ENCODE measurements around the gene RGS9BP.
"Not testable (repeated sequence)": the region's sequence is repeated elsewhere in the genome, so short reads cannot be mapped to it uniquely, and the experiment has no call there.

Gene RGS9BP

DNA sequence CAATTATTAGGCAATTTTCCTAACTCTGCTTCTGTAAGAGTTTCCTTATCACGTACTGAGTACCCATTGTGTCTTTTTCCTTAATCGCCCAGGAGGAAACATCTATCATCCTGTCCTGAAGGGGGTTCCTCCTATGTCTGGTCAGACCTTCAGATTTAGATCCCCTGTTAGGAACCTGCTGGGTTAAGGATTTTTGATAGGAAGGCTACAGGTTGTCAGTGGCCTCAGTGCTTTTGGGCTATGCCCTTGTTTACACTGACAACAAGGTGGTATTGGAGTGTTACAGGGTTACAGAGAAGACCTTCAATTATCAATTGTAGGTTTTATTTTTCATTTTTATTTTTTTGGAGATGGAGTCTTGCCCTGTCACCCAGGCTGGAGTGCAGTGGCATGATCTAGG is 19.2 kb downstream of the RGS9BP start:
- H3K4me1 ChIP-seq (ENCODE audit: insufficient read depth, low read length); H3K9ac ChIP-seq (ENCODE audit: low read depth, low read length); H3K36me3 ChIP-seq (ENCODE audit: insufficient read depth, low read length); H3K9me3 ChIP-seq (ENCODE audit: control insufficient read depth, insufficient read depth, low read length): not testable (repeated sequence)

DNA sequence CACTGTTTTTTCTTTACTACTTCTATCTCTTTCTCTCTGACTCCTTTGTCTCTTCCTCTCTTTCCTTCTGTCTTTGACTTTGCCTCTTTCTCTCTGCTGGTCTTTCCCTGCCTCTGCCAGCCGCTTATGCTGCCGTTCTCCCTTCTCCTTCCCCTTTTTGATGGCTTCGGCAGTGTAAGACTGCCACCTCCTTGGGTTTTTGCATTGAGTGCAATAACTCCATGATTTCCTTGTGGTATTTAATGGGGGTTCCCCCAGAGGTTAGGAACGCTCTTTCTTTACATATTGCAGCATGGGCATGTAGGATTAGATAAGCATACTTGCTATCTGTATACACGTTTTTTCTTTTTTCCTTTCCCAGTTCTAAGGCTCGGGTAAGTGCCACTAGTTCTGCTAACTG is 19.9 kb downstream of the RGS9BP start:
- not testable (repeated sequence) for H3K4me1 ChIP-seq (ENCODE audit: insufficient read depth, low read length); H3K36me3 ChIP-seq (ENCODE audit: insufficient read depth, low read length); H3K9me3 ChIP-seq (ENCODE audit: control insufficient read depth, insufficient read depth, low read length); H3K9ac ChIP-seq (ENCODE audit: low read depth, low read length)

GRCh38 chr19:32696771-32697170 is 21.1 kb downstream of the RGS9BP start:
- not testable (repeated sequence) for H3K4me1 ChIP-seq (ENCODE audit: insufficient read depth, low read length); H3K9me3 ChIP-seq (ENCODE audit: control insufficient read depth, insufficient read depth, low read length); H3K9ac ChIP-seq (ENCODE audit: low read depth, low read length); H3K36me3 ChIP-seq (ENCODE audit: insufficient read depth, low read length)

- not testable (repeated sequence) for H3K4me1 ChIP-seq (ENCODE audit: insufficient read depth, low read length); H3K36me3 ChIP-seq (ENCODE audit: insufficient read depth, low read length); H3K9me3 ChIP-seq (ENCODE audit: control insufficient read depth, insufficient read depth, low read length); H3K9ac ChIP-seq (ENCODE audit: low read depth, low read length)
Observed at GRCh38 chr19:32700129-32700528, 24.5 kb downstream of the RGS9BP start.

- Histone ChIP-seq H3K4me1 (ENCODE audit: insufficient read depth, low read length) (no peaks in the 10 kb centered on the region), H3K9ac (ENCODE audit: low read depth, low read length) (no peak overlapping the region), H3K9me3 (ENCODE audit: control insufficient read depth, insufficient read depth, low read length) (peaks cover 9% of the 10 kb centered on the region; the same call in 1 of the 2 replicates), H3K36me3 (ENCODE audit: insufficient read depth, low read length) (peaks cover 4% of the 10 kb centered on the region; the same call in 1 of the 2 replicates)
Observed at GRCh38 chr19:32702010-32702409, 26.4 kb downstream of the RGS9BP start.

- H3K36me3 ChIP-seq (ENCODE audit: insufficient read depth, low read length) = not testable (repeated sequence)
Observed at GRCh38 chr19:32704006-32704405, 28.4 kb downstream of the RGS9BP start.

DNA sequence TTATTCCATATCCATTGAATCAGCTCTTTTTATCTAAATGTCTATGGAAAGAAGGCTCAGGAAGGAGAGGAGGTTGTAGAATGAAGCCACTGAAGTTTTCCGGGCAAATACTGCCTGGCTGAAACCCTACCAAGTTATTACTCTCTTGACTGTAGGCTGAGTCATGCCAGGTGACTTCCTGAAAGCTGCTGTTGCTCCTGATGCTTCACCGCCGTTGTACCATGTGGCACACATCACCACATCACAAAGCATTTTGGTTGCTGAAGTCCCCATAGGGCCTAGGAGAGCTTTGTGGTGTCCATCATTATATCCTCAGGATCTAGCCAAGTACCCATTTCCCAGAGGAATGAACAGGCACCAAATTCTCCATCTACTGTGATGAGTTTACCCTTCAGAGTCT is 32.8 kb downstream of the RGS9BP start:
- H3K4me1 ChIP-seq (ENCODE audit: insufficient read depth, low read length) = no peaks in the 10 kb centered on the region
- peaks cover 4% of the 10 kb centered on the region; the same call in 1 of the 2 replicates for H3K36me3 ChIP-seq (ENCODE audit: insufficient read depth, low read length)
- H3K9me3 ChIP-seq (ENCODE audit: control insufficient read depth, insufficient read depth, low read length) = peaks cover 9% of the 10 kb centered on the region; the same call in 1 of the 2 replicates
- no peak overlapping the region for H3K9ac ChIP-seq (ENCODE audit: low read depth, low read length)

More at GRCh38 chr19:32704006-32704405, 28.4 kb downstream of the RGS9BP start:
- H3K9ac ChIP-seq (ENCODE audit: low read depth, low read length); H3K9me3 ChIP-seq (ENCODE audit: control insufficient read depth, insufficient read depth, low read length); H3K4me1 ChIP-seq (ENCODE audit: insufficient read depth, low read length): not testable (repeated sequence)

DNA sequence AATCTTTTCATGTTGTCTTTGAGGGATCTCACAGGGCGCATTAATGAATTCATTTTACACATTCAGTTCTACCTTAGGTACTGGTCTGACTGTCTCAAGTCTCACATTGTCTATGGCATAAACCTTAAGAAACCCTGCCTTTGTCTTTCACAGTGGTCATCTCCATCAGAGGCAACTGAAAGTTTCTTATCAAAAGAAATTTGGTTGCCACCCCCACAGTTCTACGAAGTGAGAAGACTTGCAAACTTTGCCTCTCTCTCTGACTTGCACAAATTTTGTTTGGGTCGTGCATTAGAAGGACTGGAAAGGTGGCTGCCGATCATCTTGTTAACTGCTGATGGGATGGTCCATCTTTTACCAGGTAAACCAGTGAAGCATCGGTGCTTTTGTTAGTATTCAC is 33.4 kb downstream of the RGS9BP start:
- no peak overlapping the region for H3K9ac ChIP-seq (ENCODE audit: low read depth, low read length)
- peaks cover 6% of the 10 kb centered on the region; the same call in 1 of the 2 replicates for H3K9me3 ChIP-seq (ENCODE audit: control insufficient read depth, insufficient read depth, low read length)
- H3K4me1 ChIP-seq (ENCODE audit: insufficient read depth, low read length) = no peaks in the 10 kb centered on the region
- peaks cover 4% of the 10 kb centered on the region; the same call in 1 of the 2 replicates for H3K36me3 ChIP-seq (ENCODE audit: insufficient read depth, low read length)

DNA sequence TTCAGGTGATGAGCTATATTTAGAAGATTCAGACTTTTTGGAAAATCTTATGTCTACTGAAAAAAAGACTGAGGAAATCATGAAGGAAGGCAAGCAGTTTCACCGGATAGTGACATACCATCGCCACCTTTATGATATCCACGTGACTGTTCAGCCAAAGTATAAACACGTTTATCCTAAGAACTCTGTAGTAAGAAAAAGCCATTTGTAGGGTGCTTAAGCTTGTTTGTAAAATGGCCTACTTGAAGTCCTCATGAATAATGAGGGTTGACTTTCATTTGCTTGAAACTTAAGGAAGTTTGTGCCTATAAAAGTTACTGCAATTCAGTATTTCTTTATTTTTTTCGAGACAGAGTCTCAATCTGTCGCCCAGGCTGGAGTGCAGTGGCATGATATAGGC is 36.1 kb downstream of the RGS9BP start:
- H3K4me1 ChIP-seq (ENCODE audit: insufficient read depth, low read length) = no peaks in the 10 kb centered on the region
- H3K9me3 ChIP-seq (ENCODE audit: control insufficient read depth, insufficient read depth, low read length) = no peaks in the 10 kb centered on the region
- H3K36me3 ChIP-seq (ENCODE audit: insufficient read depth, low read length) = no peaks in the 10 kb centered on the region
- H3K9ac ChIP-seq (ENCODE audit: low read depth, low read length) = no peak overlapping the region

- not testable (repeated sequence) for H3K9me3 ChIP-seq (ENCODE audit: control insufficient read depth, insufficient read depth, low read length); H3K36me3 ChIP-seq (ENCODE audit: insufficient read depth, low read length); H3K4me1 ChIP-seq (ENCODE audit: insufficient read depth, low read length); H3K9ac ChIP-seq (ENCODE audit: low read depth, low read length)
Observed at GRCh38 chr19:32716203-32716602, 40.6 kb downstream of the RGS9BP start.

GRCh38 chr19:32717496-32717895 is 41.8 kb downstream of the RGS9BP start:
- no peak overlapping the region for H3K9ac ChIP-seq (ENCODE audit: low read depth, low read length)
- no peaks in the 10 kb centered on the region; the same call in 1 of the 2 replicates for H3K9me3 ChIP-seq (ENCODE audit: control insufficient read depth, insufficient read depth, low read length)
- no peaks in the 10 kb centered on the region for H3K36me3 ChIP-seq (ENCODE audit: insufficient read depth, low read length)
- H3K4me1 ChIP-seq (ENCODE audit: insufficient read depth, low read length) = no peaks in the 10 kb centered on the region

DNA sequence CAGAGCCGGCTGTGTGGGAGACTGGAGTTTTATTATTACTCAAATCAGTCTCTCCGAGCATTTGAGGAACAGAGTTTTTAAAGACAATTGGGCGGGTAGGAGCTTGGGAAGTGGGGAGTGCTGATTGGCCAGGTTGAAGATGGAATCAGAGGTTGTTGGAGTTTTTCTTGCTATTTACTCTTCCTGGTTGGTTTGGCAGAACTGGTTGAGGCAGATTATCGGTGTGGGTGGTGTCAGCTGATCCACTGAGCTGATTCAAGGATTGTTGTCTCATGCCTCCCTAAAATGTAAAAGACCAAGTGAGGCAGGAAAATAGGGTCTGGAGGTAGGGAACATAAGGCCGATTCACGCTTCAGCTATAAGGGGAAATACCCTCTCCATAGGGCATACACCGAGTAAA is 42.6 kb downstream of the RGS9BP start:
- H3K36me3 ChIP-seq (ENCODE audit: insufficient read depth, low read length) = no peaks in the 10 kb centered on the region
- H3K9me3 ChIP-seq (ENCODE audit: control insufficient read depth, insufficient read depth, low read length) = no peaks in the 10 kb centered on the region; the same call in 1 of the 2 replicates
- H3K4me1 ChIP-seq (ENCODE audit: insufficient read depth, low read length) = no peaks in the 10 kb centered on the region
- H3K9ac ChIP-seq (ENCODE audit: low read depth, low read length) = no peak overlapping the region

- H3K9me3 ChIP-seq (ENCODE audit: control insufficient read depth, insufficient read depth, low read length) = no peaks in the 10 kb centered on the region; the same call in 1 of the 2 replicates
- H3K9ac ChIP-seq (ENCODE audit: low read depth, low read length) = no peak within 1 kb of the TSS
- H3K4me1 ChIP-seq (ENCODE audit: insufficient read depth, low read length) = no peaks in the 10 kb centered on the region
- H3K36me3 ChIP-seq (ENCODE audit: insufficient read depth, low read length) = no peaks in the 10 kb centered on the region
Observed at GRCh38 chr19:32719611-32720059, 44.0 kb downstream of the RGS9BP start, which contains the start of gene TDRD12. Gene TDRD12, plus strand, starts transcription at chr19:32719767. Its CDS starts 306 bp downstream, at chr19:32720073.

- Histone ChIP-seq H3K4me1 (ENCODE audit: insufficient read depth, low read length) (no peaks in the 10 kb centered on the region), H3K9ac (ENCODE audit: low read depth, low read length) (no peak overlapping the region), H3K9me3 (ENCODE audit: control insufficient read depth, insufficient read depth, low read length) (no peaks in the 10 kb centered on the region; the same call in 1 of the 2 replicates), H3K36me3 (ENCODE audit: insufficient read depth, low read length) (no peaks in the 10 kb centered on the region)
Observed at GRCh38 chr19:32720216-32720935, 44.7 kb downstream of the RGS9BP start.

- H3K4me1 ChIP-seq (ENCODE audit: insufficient read depth, low read length) = no peaks in the 10 kb centered on the region
- H3K9me3 ChIP-seq (ENCODE audit: control insufficient read depth, insufficient read depth, low read length) = no peaks in the 10 kb centered on the region; the same call in 1 of the 2 replicates
- H3K9ac ChIP-seq (ENCODE audit: low read depth, low read length) = no peak overlapping the region
- no peaks in the 10 kb centered on the region for H3K36me3 ChIP-seq (ENCODE audit: insufficient read depth, low read length)
Observed at GRCh38 chr19:32720936-32721250, 45.2 kb downstream of the RGS9BP start.
